Sigmoid colon (tissue), 4 donors: ENCODE data around the gene CORO2B.

ENCODE experiments used
- EP300 ChIP-seq, 4 donors: sonication (generic); formaldehyde crosslinking; IDR thresholded peaks; one replicate each; pipeline ENCODE4 v1.6.1; 2017; ENCODE audit warnings: antibody characterized with exemption in 4 of 4
- TF ChIP-seq, protein P1 (sequence below), 4 experiments: fragments of 450-650 bp in 3 of 4; fragments of 200-600 bp in 1 of 4; IDR thresholded peaks; one replicate each; pipeline ENCODE4 v1.5.1; 2016 to 2019; ENCODE audit warnings: antibody characterized with exemption in 4 of 4, mild to moderate bottlenecking in 3 of 4, moderate library complexity in 2 of 4

- TF ChIP-seq, protein P1, sequence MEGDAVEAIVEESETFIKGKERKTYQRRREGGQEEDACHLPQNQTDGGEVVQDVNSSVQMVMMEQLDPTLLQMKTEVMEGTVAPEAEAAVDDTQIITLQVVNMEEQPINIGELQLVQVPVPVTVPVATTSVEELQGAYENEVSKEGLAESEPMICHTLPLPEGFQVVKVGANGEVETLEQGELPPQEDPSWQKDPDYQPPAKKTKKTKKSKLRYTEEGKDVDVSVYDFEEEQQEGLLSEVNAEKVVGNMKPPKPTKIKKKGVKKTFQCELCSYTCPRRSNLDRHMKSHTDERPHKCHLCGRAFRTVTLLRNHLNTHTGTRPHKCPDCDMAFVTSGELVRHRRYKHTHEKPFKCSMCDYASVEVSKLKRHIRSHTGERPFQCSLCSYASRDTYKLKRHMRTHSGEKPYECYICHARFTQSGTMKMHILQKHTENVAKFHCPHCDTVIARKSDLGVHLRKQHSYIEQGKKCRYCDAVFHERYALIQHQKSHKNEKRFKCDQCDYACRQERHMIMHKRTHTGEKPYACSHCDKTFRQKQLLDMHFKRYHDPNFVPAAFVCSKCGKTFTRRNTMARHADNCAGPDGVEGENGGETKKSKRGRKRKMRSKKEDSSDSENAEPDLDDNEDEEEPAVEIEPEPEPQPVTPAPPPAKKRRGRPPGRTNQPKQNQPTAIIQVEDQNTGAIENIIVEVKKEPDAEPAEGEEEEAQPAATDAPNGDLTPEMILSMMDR (IDR thresholded peaks at IDR 0.05) = no peak
- no peak for TF ChIP-seq EP300 (IDR thresholded peaks at IDR 0.05)
Observed at GRCh38 chr15:68561171-68561900, 17.5 kb upstream of the CORO2B start.
